ENCODE measurements around the gene CUZD1.
"Not testable (repeated sequence)": the region's sequence is repeated elsewhere in the genome, so short reads cannot be mapped to it uniquely, and the experiment has no call there.

Gene CUZD1

GRCh38 chr10:122845783-122846332 lies at the start of gene CUZD1:
CUZD1 (minus strand) TSS chr10:122845857; CDS start chr10:122845843, 14 bp downstream.
- Histone ChIP-seq H3K27ac (ENCODE audit: low read length) (no peak within 1 kb of the TSS), H3K4me1 (ENCODE audit: control insufficient read depth, insufficient read depth, low read length) (no peaks in the 10 kb centered on the region), H3K27me3 (ENCODE audit: control insufficient read depth in 1 of 2, insufficient read depth in 2 of 2, low read length in 2 of 2) (no peaks in the 10 kb centered on the region), H3K9me3 (ENCODE audit: control insufficient read depth in 2 of 2, low read length in 2 of 2) (peaks cover 4% of the 10 kb centered on the region in 2 donors), H3K9ac (ENCODE audit: low read length in 2 of 2) (no peak within 1 kb of the TSS), H3K36me3 (ENCODE audit: control insufficient read depth in 2 of 2, insufficient read depth in 2 of 2, low read length in 2 of 2) (peaks cover 0 to 3% of the 10 kb centered on the region in 2 donors), H3K4me3 (ENCODE audit: low read length in 2 of 2) (no peak within 1 kb of the TSS)

- Histone ChIP-seq H3K9ac (ENCODE audit: low read length in 2 of 2) (no peak overlapping the region), H3K9me3 (ENCODE audit: control insufficient read depth in 2 of 2, low read length in 2 of 2) (no peaks in the 10 kb centered on the region), H3K27me3 (ENCODE audit: control insufficient read depth in 1 of 2, insufficient read depth in 2 of 2, low read length in 2 of 2) (no peaks in the 10 kb centered on the region), H3K27ac (ENCODE audit: low read length) (no peak overlapping the region), H3K4me1 (ENCODE audit: control insufficient read depth, insufficient read depth, low read length) (no peaks in the 10 kb centered on the region), H3K4me3 (ENCODE audit: low read length in 2 of 2) (no peak overlapping the region), H3K36me3 (ENCODE audit: control insufficient read depth in 2 of 2, insufficient read depth in 2 of 2, low read length in 2 of 2) (no peaks in the 10 kb centered on the region)
Observed at GRCh38 chr10:122894261-122894944, 48.7 kb upstream of the CUZD1 start.

- no peak overlapping the region for H3K9ac ChIP-seq (ENCODE audit: low read length in 2 of 2)
- no peak overlapping the region for H3K27ac ChIP-seq (ENCODE audit: low read length)
- H3K4me1 ChIP-seq (ENCODE audit: control insufficient read depth, insufficient read depth, low read length) = peaks cover 10% of the 10 kb centered on the region
- no peaks in the 10 kb centered on the region for H3K36me3 ChIP-seq (ENCODE audit: control insufficient read depth in 2 of 2, insufficient read depth in 2 of 2, low read length in 2 of 2)
- no peak overlapping the region for H3K4me3 ChIP-seq (ENCODE audit: low read length in 2 of 2)
- H3K9me3 ChIP-seq (ENCODE audit: control insufficient read depth in 2 of 2, low read length in 2 of 2) = no peaks in the 10 kb centered on the region
- no peaks in the 10 kb centered on the region for H3K27me3 ChIP-seq (ENCODE audit: control insufficient read depth in 1 of 2, insufficient read depth in 2 of 2, low read length in 2 of 2)
Observed at GRCh38 chr10:122884166-122884565, 38.5 kb upstream of the CUZD1 start.

GRCh38 chr10:122882766-122883165 lies 37.1 kb upstream of the CUZD1 start:
- Histone ChIP-seq H3K9ac (ENCODE audit: low read length in 2 of 2) (no peak overlapping the region), H3K4me1 (ENCODE audit: control insufficient read depth, insufficient read depth, low read length) (peaks cover 10% of the 10 kb centered on the region), H3K4me3 (ENCODE audit: low read length in 2 of 2) (no peak overlapping the region), H3K36me3 (ENCODE audit: control insufficient read depth in 2 of 2, insufficient read depth in 2 of 2, low read length in 2 of 2) (no peaks in the 10 kb centered on the region), H3K27me3 (ENCODE audit: control insufficient read depth in 1 of 2, insufficient read depth in 2 of 2, low read length in 2 of 2) (no peaks in the 10 kb centered on the region), H3K9me3 (ENCODE audit: control insufficient read depth in 2 of 2, low read length in 2 of 2) (no peaks in the 10 kb centered on the region), H3K27ac (ENCODE audit: low read length) (no peak overlapping the region)

GRCh38 chr10:122879339-122880273 lies 33.9 kb upstream of the CUZD1 start, which contains the start of gene FAM24B:
FAM24B (minus strand) TSS chr10:122879581; CDS start chr10:122850515, 29,066 bp downstream.
- Histone ChIP-seq H3K27me3 (ENCODE audit: control insufficient read depth in 1 of 2, insufficient read depth in 2 of 2, low read length in 2 of 2) (no peaks in the 10 kb centered on the region), H3K4me1 (ENCODE audit: control insufficient read depth, insufficient read depth, low read length) (peaks cover 10% of the 10 kb centered on the region), H3K27ac (ENCODE audit: low read length) (no peak within 1 kb of the TSS), H3K36me3 (ENCODE audit: control insufficient read depth in 2 of 2, insufficient read depth in 2 of 2, low read length in 2 of 2) (no peaks in the 10 kb centered on the region), H3K4me3 (ENCODE audit: low read length in 2 of 2) (peak within 1 kb of the TSS; percentile 75 to 81), H3K9me3 (ENCODE audit: control insufficient read depth in 2 of 2, low read length in 2 of 2) (no peaks in the 10 kb centered on the region), H3K9ac (ENCODE audit: low read length in 2 of 2) (peak within 1 kb of the TSS; percentile 55 to 58)

- Histone ChIP-seq H3K9me3 (ENCODE audit: control insufficient read depth in 2 of 2, low read length in 2 of 2) (no peaks in the 10 kb centered on the region), H3K27ac (ENCODE audit: low read length) (no peak overlapping the region), H3K4me3 (ENCODE audit: low read length in 2 of 2) (peak overlapping the region; percentile 75 to 81), H3K36me3 (ENCODE audit: control insufficient read depth in 2 of 2, insufficient read depth in 2 of 2, low read length in 2 of 2) (no peaks in the 10 kb centered on the region), H3K9ac (ENCODE audit: low read length in 2 of 2) (peak overlapping the region; percentile 55 to 58), H3K27me3 (ENCODE audit: control insufficient read depth in 1 of 2, insufficient read depth in 2 of 2, low read length in 2 of 2) (no peaks in the 10 kb centered on the region), H3K4me1 (ENCODE audit: control insufficient read depth, insufficient read depth, low read length) (peaks cover 10% of the 10 kb centered on the region)
Observed at GRCh38 chr10:122878799-122879338, 33.2 kb upstream of the CUZD1 start.

- Histone ChIP-seq H3K4me3 (ENCODE audit: low read length in 2 of 2) (no peak overlapping the region), H3K4me1 (ENCODE audit: control insufficient read depth, insufficient read depth, low read length) (peaks cover 10% of the 10 kb centered on the region), H3K27me3 (ENCODE audit: control insufficient read depth in 1 of 2, insufficient read depth in 2 of 2, low read length in 2 of 2) (no peaks in the 10 kb centered on the region)
Observed at GRCh38 chr10:122877264-122877663, 31.6 kb upstream of the CUZD1 start.

GRCh38 chr10:122876467-122876855 lies 30.8 kb upstream of the CUZD1 start:
- Histone ChIP-seq H3K4me3 (ENCODE audit: low read length in 2 of 2) (no peak overlapping the region), H3K27me3 (ENCODE audit: control insufficient read depth in 1 of 2, insufficient read depth in 2 of 2, low read length in 2 of 2) (no peaks in the 10 kb centered on the region), H3K9me3 (ENCODE audit: control insufficient read depth in 2 of 2, low read length in 2 of 2) (no peaks in the 10 kb centered on the region), H3K9ac (ENCODE audit: low read length in 2 of 2) (no peak overlapping the region), H3K27ac (ENCODE audit: low read length) (no peak overlapping the region), H3K36me3 (ENCODE audit: control insufficient read depth in 2 of 2, insufficient read depth in 2 of 2, low read length in 2 of 2) (no peaks in the 10 kb centered on the region), H3K4me1 (ENCODE audit: control insufficient read depth, insufficient read depth, low read length) (peaks cover 10% of the 10 kb centered on the region)

More at GRCh38 chr10:122877264-122877663, 31.6 kb upstream of the CUZD1 start:
- Histone ChIP-seq H3K9me3 (ENCODE audit: control insufficient read depth in 2 of 2, low read length in 2 of 2) (no peaks in the 10 kb centered on the region), H3K36me3 (ENCODE audit: control insufficient read depth in 2 of 2, insufficient read depth in 2 of 2, low read length in 2 of 2) (no peaks in the 10 kb centered on the region), H3K9ac (ENCODE audit: low read length in 2 of 2) (no peak overlapping the region), H3K27ac (ENCODE audit: low read length) (no peak overlapping the region)

- Histone ChIP-seq H3K4me3 (ENCODE audit: low read length in 2 of 2) (no peak overlapping the region), H3K9ac (ENCODE audit: low read length in 2 of 2) (no peak overlapping the region), H3K27me3 (ENCODE audit: control insufficient read depth in 1 of 2, insufficient read depth in 2 of 2, low read length in 2 of 2) (no peaks in the 10 kb centered on the region), H3K4me1 (ENCODE audit: control insufficient read depth, insufficient read depth, low read length) (peaks cover 10% of the 10 kb centered on the region), H3K36me3 (ENCODE audit: control insufficient read depth in 2 of 2, insufficient read depth in 2 of 2, low read length in 2 of 2) (no peaks in the 10 kb centered on the region), H3K9me3 (ENCODE audit: control insufficient read depth in 2 of 2, low read length in 2 of 2) (no peaks in the 10 kb centered on the region), H3K27ac (ENCODE audit: low read length) (no peak overlapping the region)
Observed at GRCh38 chr10:122875843-122876466, 30.3 kb upstream of the CUZD1 start.

- not testable (repeated sequence) for H3K4me3 ChIP-seq (ENCODE audit: low read length in 2 of 2); H3K9me3 ChIP-seq (ENCODE audit: control insufficient read depth in 2 of 2, low read length in 2 of 2); H3K9ac ChIP-seq (ENCODE audit: low read length in 2 of 2); H3K36me3 ChIP-seq (ENCODE audit: control insufficient read depth in 2 of 2, insufficient read depth in 2 of 2, low read length in 2 of 2); H3K27me3 ChIP-seq (ENCODE audit: control insufficient read depth in 1 of 2, insufficient read depth in 2 of 2, low read length in 2 of 2); H3K4me1 ChIP-seq (ENCODE audit: control insufficient read depth, insufficient read depth, low read length); H3K27ac ChIP-seq (ENCODE audit: low read length)
Observed at GRCh38 chr10:122871947-122872346, 26.3 kb upstream of the CUZD1 start.

All from stomach smooth muscle (tissue), 2 donors.